Erythroblast (primary cell): ENCODE results near the gene CBFA2T2.

Experiments used
- GATA1 ChIP-seq: IDR thresholded peaks from 2 replicates; pipeline ENCODE4 v1.6.1; 2011; ENCODE audit warnings: low read depth, mild to moderate bottlenecking, control low read depth, low read length, moderate library complexity
- POLR2A ChIP-seq: IDR thresholded peaks from 2 replicates; pipeline ENCODE4 v1.6.1; 2011; ENCODE audit warnings: mild to moderate bottlenecking, low read length

GRCh38 chr20:33518071-33518470 lies 28.2 kb downstream of the CBFA2T2 start:
- no peak for TF ChIP-seq POLR2A
- no peak for TF ChIP-seq GATA1
